Measurements from ENCODE around the gene MYOM1.
"Not testable (repeated sequence)": the region's sequence is repeated elsewhere in the genome, so short reads cannot be mapped to it uniquely, and the experiment has no call there.

Gene MYOM1

GRCh38 chr18:3217948-3218647, 1.7 kb downstream of the MYOM1 start:
- no peak for DNase-seq

DNA sequence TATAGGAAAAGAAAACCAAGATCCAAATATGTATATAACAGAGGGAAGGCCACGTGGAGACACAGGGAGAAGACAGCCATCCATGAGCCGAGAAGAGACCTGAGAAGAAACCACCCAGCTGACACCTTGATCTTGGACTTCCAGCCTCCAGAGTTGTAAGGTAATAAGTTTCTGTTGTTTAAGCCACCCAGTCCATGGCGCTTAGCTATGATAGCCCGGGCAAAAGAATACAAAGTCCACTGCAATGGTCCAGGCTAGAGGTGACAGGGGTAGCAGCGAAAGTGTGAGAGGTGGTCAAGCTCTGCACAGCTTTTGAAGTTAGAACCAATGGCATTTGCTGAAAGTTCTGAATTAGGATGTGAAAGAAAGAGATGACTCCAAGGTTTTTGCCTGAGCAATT, 2.8 kb downstream of the MYOM1 start:
- DNase-seq = no peak

- no peak for DNase-seq
Observed at GRCh38 chr18:3214855-3215637, 4.7 kb downstream of the MYOM1 start.

- DNase-seq = no peak
Observed at GRCh38 chr18:3213300-3214059, 6.3 kb downstream of the MYOM1 start.

DNA sequence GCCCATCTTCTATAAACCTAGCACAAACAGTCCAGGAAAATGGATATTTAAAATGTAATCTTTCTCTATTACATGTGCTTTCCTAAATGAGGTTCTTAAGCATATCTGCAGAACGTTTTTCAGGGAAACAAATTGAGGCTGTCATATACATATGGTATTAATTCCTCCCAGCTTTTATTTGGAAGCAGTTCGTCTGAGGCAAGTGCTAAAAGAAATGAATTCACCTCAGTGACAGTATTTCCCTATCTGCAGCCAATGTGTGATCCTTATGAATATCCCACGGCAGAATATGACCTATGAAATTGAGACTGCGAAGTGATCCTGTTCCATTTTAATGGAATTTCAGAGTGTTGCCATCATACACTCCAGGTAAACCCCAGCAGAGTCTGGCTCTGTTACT, 7.1 kb downstream of the MYOM1 start:
- no peak for DNase-seq

DNA sequence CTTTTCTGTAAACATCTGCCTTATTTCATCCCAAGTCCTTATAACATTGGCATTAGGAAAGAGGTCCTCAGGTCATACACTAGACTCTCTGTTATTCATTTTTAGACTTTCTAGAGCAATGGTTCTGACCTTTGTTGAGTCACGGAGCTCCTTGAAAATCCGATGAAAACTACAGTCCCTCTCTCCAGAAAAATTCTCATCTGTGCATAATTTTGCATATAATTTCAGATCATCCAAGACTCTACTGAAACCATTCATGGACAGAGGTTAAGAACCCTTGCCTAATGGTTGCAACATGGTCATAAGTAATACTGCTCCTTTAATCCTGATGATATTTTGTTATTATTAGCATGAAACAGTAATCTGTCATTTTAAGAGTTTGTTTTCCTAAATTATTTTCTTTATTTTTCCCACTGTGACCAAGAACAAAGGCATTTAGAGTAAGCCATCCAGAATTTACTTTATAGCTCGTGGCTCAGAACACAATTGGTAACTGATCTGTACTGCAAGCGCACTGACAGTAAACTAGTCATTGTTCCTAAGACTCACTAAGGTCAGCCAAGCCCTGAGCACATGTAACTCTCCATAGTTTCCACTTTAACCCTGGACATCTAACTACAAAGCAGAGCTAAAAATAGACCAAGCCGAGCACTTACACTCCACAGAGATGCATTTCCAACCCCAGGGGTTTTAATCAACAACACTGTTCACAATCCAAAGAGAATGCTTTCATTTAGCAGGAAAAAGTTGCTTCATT, 8.4 kb downstream of the MYOM1 start:
- no peak for DNase-seq

- no peak for DNase-seq
Observed at GRCh38 chr18:3209859-3210569, 9.8 kb downstream of the MYOM1 start.

- DNase-seq = no peak
Observed at GRCh38 chr18:3207565-3207964, 12.2 kb downstream of the MYOM1 start.

DNA sequence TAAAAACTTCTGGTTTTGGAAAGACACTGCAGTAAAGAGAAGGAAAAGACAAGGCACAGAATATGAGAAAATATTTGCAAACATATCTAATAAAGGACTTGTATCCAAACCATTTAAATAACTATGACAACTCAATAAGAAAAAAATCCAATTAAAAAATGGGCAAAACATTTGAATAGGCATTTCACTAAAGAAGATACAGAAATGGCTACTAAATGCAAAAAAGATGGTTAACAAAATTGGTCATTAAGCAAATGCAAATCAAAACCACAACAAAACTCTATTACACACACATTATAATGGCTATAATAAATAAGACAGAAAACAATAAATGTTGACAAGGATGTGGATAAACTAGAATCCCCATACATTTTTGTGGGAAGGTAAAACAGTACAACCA, 14.5 kb downstream of the MYOM1 start:
- no peak for DNase-seq

- DNase-seq = no peak
Observed at GRCh38 chr18:3199942-3200645, 19.7 kb downstream of the MYOM1 start.

- DNase-seq = not testable (repeated sequence)
Observed at GRCh38 chr18:3198260-3198860, 21.4 kb downstream of the MYOM1 start.

DNA sequence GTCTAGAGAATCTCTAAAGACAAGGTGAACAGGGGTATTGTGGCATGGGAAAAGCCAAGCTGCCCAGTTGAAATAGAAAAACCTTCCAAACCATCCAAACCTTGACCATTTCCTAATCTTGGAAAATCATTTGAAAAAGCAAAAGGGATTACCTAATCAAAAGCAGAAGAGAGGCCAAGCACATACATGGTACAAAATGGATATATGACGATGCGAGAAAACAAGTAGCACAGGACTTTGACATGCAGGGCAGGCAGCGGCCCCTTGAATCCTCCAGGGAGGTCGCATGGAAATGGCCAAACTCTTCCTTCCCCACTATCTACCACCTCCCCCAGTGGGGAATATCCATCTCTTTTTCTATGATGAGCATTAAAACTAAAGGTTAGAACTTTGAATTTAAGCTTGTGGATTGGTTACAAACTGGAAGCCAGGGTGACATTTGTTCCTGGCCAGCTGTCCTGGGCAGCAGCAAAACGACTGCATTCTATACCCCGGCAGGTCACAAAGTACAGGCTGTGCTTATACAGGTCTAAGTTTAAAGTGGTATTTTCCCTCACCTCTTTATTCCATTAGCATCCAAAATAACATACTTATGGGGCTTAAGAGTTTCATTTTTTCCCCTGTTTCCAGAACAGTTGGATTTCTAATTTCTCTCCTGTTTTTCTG, 24.7 kb downstream of the MYOM1 start:
- no peak for DNase-seq

DNA sequence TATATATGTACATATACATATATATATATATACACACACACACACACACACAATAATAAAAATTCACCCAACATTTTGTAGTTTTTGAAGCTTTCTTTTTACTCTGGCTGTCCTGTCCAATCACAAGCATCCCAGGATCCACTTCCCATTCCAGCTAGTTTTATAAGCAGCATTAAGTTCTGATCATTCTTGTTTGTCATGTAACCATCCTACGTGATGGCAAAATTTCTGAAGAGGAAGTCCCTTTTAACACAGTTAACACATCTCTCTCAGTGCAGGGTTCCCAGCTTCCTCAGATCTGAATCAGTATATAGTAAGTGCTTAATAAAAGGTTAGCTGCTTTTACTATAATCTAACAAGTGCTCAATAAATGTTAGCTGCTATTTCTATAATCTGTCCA, 26.4 kb downstream of the MYOM1 start:
- no peak for DNase-seq

- no peak for DNase-seq
Observed at GRCh38 chr18:3192752-3193151, 27.0 kb downstream of the MYOM1 start.

GRCh38 chr18:3192286-3192685, 27.5 kb downstream of the MYOM1 start:
- DNase-seq = no peak

DNA sequence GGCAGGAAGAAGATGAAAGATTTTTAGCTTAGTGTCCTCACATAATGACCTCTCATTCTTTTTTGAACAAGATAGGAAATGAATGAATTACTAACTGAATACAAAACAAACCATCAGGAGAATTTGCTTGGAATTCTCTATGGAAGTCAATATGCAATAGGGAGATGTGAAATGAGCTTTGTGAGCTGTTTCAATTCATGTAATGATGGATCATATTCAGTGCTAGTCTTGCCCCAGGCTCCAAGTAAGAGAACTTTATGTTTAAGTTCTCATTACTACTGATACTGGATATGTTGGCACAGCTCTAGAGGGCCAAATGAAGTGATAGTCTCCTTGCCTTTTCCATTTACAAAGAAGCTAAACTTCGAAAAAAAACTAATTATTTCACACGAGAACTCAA, 29.2 kb downstream of the MYOM1 start:
- DNase-seq = no peak

GRCh38 chr18:3189884-3190283, 29.9 kb downstream of the MYOM1 start:
- no peak for DNase-seq

DNA sequence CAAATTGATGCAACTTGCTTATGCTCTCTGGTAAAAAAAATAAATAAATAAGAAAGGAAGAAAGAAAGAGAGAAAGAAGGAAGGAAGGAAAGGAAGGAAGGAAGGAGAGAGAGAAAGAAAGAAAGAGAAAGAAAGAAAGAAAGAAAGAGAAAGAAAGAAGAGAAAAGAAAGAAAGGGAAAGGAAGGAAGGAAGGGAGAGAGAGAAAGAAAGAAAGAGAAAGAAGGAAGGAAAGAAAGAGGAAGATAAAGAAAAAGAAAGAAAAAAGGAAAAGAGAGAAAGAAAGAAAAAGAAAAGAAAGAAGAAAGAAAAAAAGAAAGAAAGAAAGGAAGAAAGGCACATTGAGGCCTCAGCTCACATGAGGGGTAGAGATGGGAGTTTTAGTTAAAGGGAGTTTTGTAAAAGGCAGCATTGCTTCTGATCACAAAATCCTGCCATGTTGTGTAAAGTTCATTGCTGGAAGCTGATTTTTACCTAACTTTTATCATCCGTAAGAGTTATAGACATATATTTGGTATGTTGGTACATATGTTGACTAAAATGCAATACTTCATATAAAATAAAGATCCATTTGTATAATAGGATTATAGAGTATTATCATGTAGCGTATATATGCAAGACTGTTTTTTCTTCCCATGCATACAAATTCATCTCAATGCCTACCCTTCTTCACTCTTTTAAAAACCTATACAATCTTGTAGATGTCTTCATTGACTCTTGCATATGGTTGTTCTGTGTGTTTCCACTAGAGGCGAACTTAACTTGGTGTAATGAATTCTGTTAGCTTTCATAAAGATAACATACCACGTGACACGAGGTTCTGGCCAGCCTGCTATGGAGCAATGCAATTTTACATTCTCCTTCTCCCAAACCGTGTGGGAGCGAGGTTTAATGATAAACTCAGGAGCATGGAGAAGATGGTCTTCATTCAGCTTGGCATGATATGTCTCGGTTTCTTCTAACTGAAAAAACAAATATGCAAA, 32.8 kb downstream of the MYOM1 start:
- no peak for DNase-seq

DNA sequence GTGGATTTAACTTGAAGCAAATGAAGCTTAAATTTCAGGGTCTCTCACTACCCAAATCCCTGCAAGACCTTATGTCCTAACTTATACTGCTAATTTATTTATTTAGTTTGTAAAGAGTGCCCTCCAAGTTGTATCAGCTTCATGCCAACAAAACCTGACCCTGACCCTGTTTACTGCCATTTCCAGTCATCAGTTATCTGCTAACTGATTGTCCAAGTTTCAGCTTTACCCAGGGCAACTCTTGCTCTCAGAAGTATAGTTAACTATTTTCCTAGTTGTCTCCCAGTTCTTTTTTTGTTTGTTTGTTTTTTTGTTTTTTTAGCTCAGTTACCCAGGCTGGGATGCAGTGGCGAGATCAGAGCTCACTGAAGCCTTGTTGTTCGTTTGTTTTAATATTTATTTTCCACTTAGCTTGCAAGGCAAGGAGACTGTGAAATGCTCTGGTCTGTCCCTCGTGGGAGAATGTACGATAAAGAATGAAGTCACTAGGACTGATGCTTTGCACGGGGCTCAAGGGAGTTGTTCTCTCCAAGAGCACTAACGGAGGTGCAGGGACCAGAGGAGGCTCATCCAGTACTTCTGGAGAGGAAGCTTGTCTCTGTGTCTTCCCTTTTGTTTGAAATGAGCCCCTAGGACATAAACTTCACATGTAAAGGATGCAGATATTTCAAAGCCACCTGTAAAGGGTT, 35.3 kb downstream of the MYOM1 start:
- no peak for DNase-seq
